NT2/D1 (cell line): ENCODE measurements around the gene SHD.
"Not testable (repeated sequence)": the region's sequence is repeated elsewhere in the genome, so short reads cannot be mapped to it uniquely, and the experiment has no call there.

Experiments used
- YY1 ChIP-seq: IDR thresholded peaks from 2 replicates; pipeline ENCODE4 v1.6.1; 2011; ENCODE audit not compliant: insufficient read length, insufficient read depth
- ZNF274 ChIP-seq: IDR thresholded peaks from 2 replicates; pipeline ENCODE4 v1.6.1; 2011; ENCODE audit warnings: mild to moderate bottlenecking, low read depth, low read length

DNA sequence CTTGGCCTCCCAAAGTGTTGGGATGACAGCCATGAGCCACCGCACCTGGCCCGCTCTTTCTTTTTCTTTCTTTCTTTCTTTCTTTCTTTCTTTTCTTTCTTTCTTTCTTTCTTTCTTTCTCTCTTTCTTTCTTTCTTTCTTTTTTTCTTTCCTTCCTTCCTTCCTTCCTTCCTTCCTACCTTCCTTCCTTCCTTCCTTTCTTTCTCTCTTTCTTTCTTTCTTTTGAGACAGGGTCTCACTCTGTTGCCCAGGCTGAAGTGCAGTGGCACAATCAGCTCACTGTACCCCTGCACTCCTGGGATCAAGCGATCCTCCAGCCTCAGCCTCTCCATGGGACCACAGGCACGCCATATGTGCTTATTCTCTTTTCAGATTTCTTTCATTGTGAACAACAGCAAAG, 7.1 kb downstream of the SHD start:
- TF ChIP-seq YY1, ZNF274: not testable (repeated sequence)
